ENCODE measurements around the gene LAMTOR4. TPM values are rescaled to one million over a fixed set of nuclear protein-coding genes. Genes with fewer than 3 reads are reported as not detected.

LAMTOR4 gene
- total and polyA plus RNA-seq, 7 experiments from 2014 or later: 132 to 555 (median 192) TPM

- Histone ChIP-seq H3K9me3 (ENCODE audit: control insufficient read depth in 2 of 3, low read length in 3 of 3) (no peaks in the 10 kb centered on the region), H3K4me1 (ENCODE audit: control insufficient read depth in 2 of 2, insufficient read depth in 2 of 2, low read length in 2 of 2) (peaks cover 5 to 37% of the 10 kb centered on the region in 2 donors), H3K4me3 (ENCODE audit: low read length) (no peak overlapping the region), H3K27ac (ENCODE audit: low read depth, low read length) (no peak overlapping the region), H3K27me3 (ENCODE audit: control insufficient read depth in 2 of 2, insufficient read depth in 2 of 2, low read length in 2 of 2) (no peaks in the 10 kb centered on the region), H3K36me3 (ENCODE audit: control insufficient read depth in 2 of 3, insufficient read depth in 3 of 3, low read length in 3 of 3) (peaks cover 0 to 10% (median 0%) of the 10 kb centered on the region in 3 experiments)
- no peak for DNase-seq
- Mint-ChIP-seq H3K27me3 (peaks cover 0 to 13% (median 0%) of the 10 kb centered on the region in 5 donors), H3K9me3 (no peaks in the 10 kb centered on the region), H3K4me3 (peak overlapping the region in 2 of 10 donors; percentile 1 to 40), H3K36me3 (peaks cover 0 to 8% (median 0%) of the 10 kb centered on the region in 5 donors), H3K27ac (peak overlapping the region in 7 of 9 donors; percentile 10 to 81 (median 42)), H3K4me1 (peaks cover 33 to 64% (median 52%) of the 10 kb centered on the region in 7 donors)
- CTCF ChIA-PET: interaction anchor here (0.6 to 1.3 kb wide), 3 partner anchors 24 to 41 kb away, joined by 3 to 4 read pairs (median 3); no protein-coding TSS in a partner anchor
- intact Hi-C loops (cut with micrococcal nuclease): no loop called here
- POLR2A ChIA-PET: interaction anchor here (20.9 to 23.1 kb wide), 2 partner anchors 7 to 12 kb away, joined by 383 read pairs; partner anchors contain the start of genes GAL3ST4, GPC2, STAG3 and TRAPPC14
- ATAC-seq: no peak
Measured at GRCh38 chr7:100173806-100174495, 25.2 kb downstream of the LAMTOR4 start.

DNA sequence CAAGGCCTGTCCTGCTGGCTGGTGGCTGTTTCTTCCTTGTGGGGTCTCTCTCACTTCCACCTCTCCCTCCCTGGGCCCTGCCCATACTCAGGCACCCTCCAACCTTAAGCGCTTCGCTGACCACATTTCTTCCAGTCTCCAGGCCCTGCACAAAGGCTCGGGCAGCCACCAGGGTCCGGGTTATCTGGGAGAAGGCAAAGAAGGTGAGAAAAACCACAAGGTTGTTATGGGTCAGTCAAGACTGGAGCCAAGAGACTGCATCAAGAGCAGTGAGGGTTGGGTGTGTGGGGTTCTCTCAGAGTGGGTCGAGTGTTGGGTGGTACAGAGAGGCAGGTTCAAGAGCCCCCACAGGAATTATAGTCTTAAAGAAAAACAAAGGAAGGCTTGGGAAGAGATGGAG lies 25.9 kb downstream of the LAMTOR4 start:
- H3K27me3 Mint-ChIP-seq: peaks cover 0 to 12% (median 0%) of the 10 kb centered on the region in 5 donors
- POLR2A ChIA-PET: interaction anchor here (1.1 to 20.9 kb wide), 3 partner anchors 12 to 47 kb away, joined by 3 to 383 read pairs (median 7); partner anchors contain the start of genes GAL3ST4, LAMTOR4 and TRAPPC14
- ATAC-seq: no peak
- Histone ChIP-seq H3K36me3 (ENCODE audit: control insufficient read depth in 2 of 3, insufficient read depth in 3 of 3, low read length in 3 of 3) (peaks cover 0 to 10% (median 0%) of the 10 kb centered on the region in 3 experiments), H3K9me3 (ENCODE audit: control insufficient read depth in 2 of 3, low read length in 3 of 3) (no peaks in the 10 kb centered on the region), H3K4me3 (ENCODE audit: low read length) (no peak overlapping the region), H3K4me1 (ENCODE audit: control insufficient read depth in 2 of 2, insufficient read depth in 2 of 2, low read length in 2 of 2) (peaks cover 5 to 31% of the 10 kb centered on the region in 2 donors), H3K27ac (ENCODE audit: low read depth, low read length) (no peak overlapping the region), H3K27me3 (ENCODE audit: control insufficient read depth in 2 of 2, insufficient read depth in 2 of 2, low read length in 2 of 2) (no peaks in the 10 kb centered on the region)
- intact Hi-C loops (cut with micrococcal nuclease): no loop called here
- peaks cover 29 to 62% (median 47%) of the 10 kb centered on the region in 7 donors for H3K4me1 Mint-ChIP-seq
- peaks cover 0 to 8% (median 0%) of the 10 kb centered on the region in 5 donors for H3K36me3 Mint-ChIP-seq
- H3K4me3 Mint-ChIP-seq: peak overlapping the region in 1 of 10 donors; percentile 37
- DNase-seq: no peak
- no peaks in the 10 kb centered on the region for H3K9me3 Mint-ChIP-seq
- CTCF ChIA-PET: no interaction called here
- H3K27ac Mint-ChIP-seq: peak overlapping the region in 5 of 9 donors; percentile 56 to 81 (median 68)

GRCh38 chr7:100175296-100175935 lies 26.7 kb downstream of the LAMTOR4 start:
- intact Hi-C loops (cut with micrococcal nuclease): loop anchor here (5.0 kb wide), 1 partner anchor 37 kb away; no protein-coding TSS in a partner anchor
- no peaks in the 10 kb centered on the region for H3K27me3 ChIP-seq (ENCODE audit: control insufficient read depth in 2 of 2, insufficient read depth in 2 of 2, low read length in 2 of 2)
- H3K4me1 Mint-ChIP-seq: peaks cover 28 to 60% (median 43%) of the 10 kb centered on the region in 7 donors
- ChIA-PET POLR2A (interaction anchor here (0.7 to 20.9 kb wide), 5 partner anchors 13 to 47 kb away, joined by 3 to 383 read pairs (median 3); partner anchors contain the start of genes GAL3ST4, LAMTOR4, PVRIG and TRAPPC14), CTCF (interaction anchor here (0.7 to 2.9 kb wide), 3 partner anchors 8 to 43 kb away, joined by 3 to 14 read pairs (median 3); no protein-coding TSS in a partner anchor)
- H3K4me3 Mint-ChIP-seq: peak overlapping the region; percentile 27 to 71 (median 51)
- no peaks in the 10 kb centered on the region for H3K9me3 ChIP-seq (ENCODE audit: control insufficient read depth in 2 of 3, low read length in 3 of 3)
- peaks cover 0 to 10% (median 0%) of the 10 kb centered on the region in 3 experiments for H3K36me3 ChIP-seq (ENCODE audit: control insufficient read depth in 2 of 3, insufficient read depth in 3 of 3, low read length in 3 of 3)
- peaks cover 0 to 10% (median 0%) of the 10 kb centered on the region in 5 donors for H3K36me3 Mint-ChIP-seq
- ATAC-seq (no peak), DNase-seq (no peak)
- peaks cover 5 to 25% of the 10 kb centered on the region in 2 donors for H3K4me1 ChIP-seq (ENCODE audit: control insufficient read depth in 2 of 2, insufficient read depth in 2 of 2, low read length in 2 of 2)
- no peak overlapping the region for H3K27ac ChIP-seq (ENCODE audit: low read depth, low read length)
- peak overlapping the region in 8 of 9 donors; percentile 42 to 88 (median 74) for H3K27ac Mint-ChIP-seq
- H3K27me3 Mint-ChIP-seq: peaks cover 0 to 10% (median 0%) of the 10 kb centered on the region in 5 donors
- peaks cover 0 to 2% (median 0%) of the 10 kb centered on the region in 11 donors for H3K9me3 Mint-ChIP-seq
- no peak overlapping the region for H3K4me3 ChIP-seq (ENCODE audit: low read length)

GRCh38 chr7:100176096-100177044 lies 27.7 kb downstream of the LAMTOR4 start:
- peak overlapping the region; percentile 76 to 84 (median 80) for H3K4me3 Mint-ChIP-seq
- ATAC-seq (no peak), DNase-seq (no peak)
- H3K27ac Mint-ChIP-seq: peak overlapping the region in 8 of 9 donors; percentile 46 to 87 (median 72)
- no peaks in the 10 kb centered on the region for H3K27me3 ChIP-seq (ENCODE audit: control insufficient read depth in 2 of 2, insufficient read depth in 2 of 2, low read length in 2 of 2)
- peaks cover 0 to 10% (median 0%) of the 10 kb centered on the region in 3 experiments for H3K36me3 ChIP-seq (ENCODE audit: control insufficient read depth in 2 of 3, insufficient read depth in 3 of 3, low read length in 3 of 3)
- peaks cover 27 to 63% (median 46%) of the 10 kb centered on the region in 7 donors for H3K4me1 Mint-ChIP-seq
- peaks cover 0 to 12% (median 0%) of the 10 kb centered on the region in 5 donors for H3K36me3 Mint-ChIP-seq
- H3K27me3 Mint-ChIP-seq: peaks cover 0 to 7% (median 0%) of the 10 kb centered on the region in 5 donors
- no peaks in the 10 kb centered on the region for H3K9me3 ChIP-seq (ENCODE audit: control insufficient read depth in 2 of 3, low read length in 3 of 3)
- peak overlapping the region; percentile 76 for H3K27ac ChIP-seq (ENCODE audit: low read depth, low read length)
- ChIA-PET POLR2A (interaction anchor here (0.6 to 20.9 kb wide), 17 partner anchors 13 to 258 kb away, joined by 3 to 383 read pairs (median 4); partner anchors contain the start of genes AP4M1, COPS6, GAL3ST4 and LAMTOR4), CTCF (interaction anchor here (0.6 to 2.9 kb wide), 8 partner anchors 9 to 56 kb away, joined by 3 to 14 read pairs (median 3); no protein-coding TSS in a partner anchor)
- intact Hi-C loops (cut with micrococcal nuclease): loop anchor here (1.0 to 5.0 kb wide), 11 partner anchors 7 to 436 kb away; partner anchors contain the start of genes LAMTOR4 (in 2 of the 2), MEPCE (in 2 of the 2), TRAPPC14 (in 2 of the 2) and AP4M1 (in 1 of the 2)
- peak overlapping the region; percentile 70 for H3K4me3 ChIP-seq (ENCODE audit: low read length)
- H3K4me1 ChIP-seq (ENCODE audit: control insufficient read depth in 2 of 2, insufficient read depth in 2 of 2, low read length in 2 of 2): peaks cover 7 to 25% of the 10 kb centered on the region in 2 donors
- peaks cover 0 to 10% (median 1%) of the 10 kb centered on the region in 11 donors for H3K9me3 Mint-ChIP-seq

GRCh38 chr7:100177045-100178001 lies 28.6 kb downstream of the LAMTOR4 start, which contains the start of the genes GPC2 and STAG3:
Gene GPC2 (minus strand): TSS chr7:100177381. CDS start chr7:100177199, 182 bp downstream.
Gene STAG3 (plus strand): TSS chr7:100177918. CDS start chr7:100180557, 2,639 bp downstream.
- CTCF ChIA-PET: interaction anchor here (0.6 to 2.9 kb wide), 6 partner anchors 11 to 45 kb away, joined by 3 to 14 read pairs (median 4); no protein-coding TSS in a partner anchor
- Histone ChIP-seq H3K4me1 (ENCODE audit: control insufficient read depth in 2 of 2, insufficient read depth in 2 of 2, low read length in 2 of 2) (peaks cover 7 to 28% of the 10 kb centered on the region in 2 donors), H3K27ac (ENCODE audit: low read depth, low read length) (peak within 1 kb of the TSS; percentile 76), H3K27me3 (ENCODE audit: control insufficient read depth in 2 of 2, insufficient read depth in 2 of 2, low read length in 2 of 2) (no peaks in the 10 kb centered on the region), H3K4me3 (ENCODE audit: low read length) (peak within 1 kb of the TSS; percentile 70), H3K9me3 (ENCODE audit: control insufficient read depth in 2 of 3, low read length in 3 of 3) (no peaks in the 10 kb centered on the region), H3K36me3 (ENCODE audit: control insufficient read depth in 2 of 3, insufficient read depth in 3 of 3, low read length in 3 of 3) (peaks cover 0 to 10% (median 0%) of the 10 kb centered on the region in 3 experiments)
- H3K36me3 Mint-ChIP-seq: peaks cover 0 to 11% (median 0%) of the 10 kb centered on the region in 5 donors
- intact Hi-C loops (cut with micrococcal nuclease): loop anchor here (1.0 to 5.0 kb wide), 11 partner anchors 8 to 435 kb away; partner anchors contain the start of genes LAMTOR4 (in 2 of the 2), MEPCE (in 2 of the 2), TRAPPC14 (in 2 of the 2) and AP4M1 (in 1 of the 2)
- H3K9me3 Mint-ChIP-seq: peaks cover 0 to 11% (median 2%) of the 10 kb centered on the region in 11 donors
- peak; percentile 95 to 99 (median 98) for DNase-seq
- POLR2A ChIA-PET: interaction anchor here (0.6 to 20.9 kb wide), 20 partner anchors 12 to 257 kb away, joined by 3 to 383 read pairs (median 4); partner anchors contain the start of genes AP4M1, COPS6, GAL3ST4 and LAMTOR4
- H3K27me3 Mint-ChIP-seq: peaks cover 0 to 4% (median 0%) of the 10 kb centered on the region in 5 donors
- ATAC-seq: peak; percentile 97
- peak within 1 kb of the TSS; percentile 76 to 84 (median 80) for H3K4me3 Mint-ChIP-seq
- peaks cover 28 to 67% (median 52%) of the 10 kb centered on the region in 7 donors for H3K4me1 Mint-ChIP-seq
- H3K27ac Mint-ChIP-seq: peak within 1 kb of the TSS; percentile 42 to 92 (median 78)
